COLO829 (cell line): ENCODE data around the gene C19orf47.

Source experiments
- DNase-seq: peaks from one replicate; pipeline ENCODE4 v3.0.0; 2012; ENCODE audit warnings: low spot score

Gene C19orf47

GRCh38 chr19:40281381-40282208 is 66.6 kb downstream of the C19orf47 start:
- no peak for DNase-seq

GRCh38 chr19:40280608-40281221 is 67.5 kb downstream of the C19orf47 start:
- DNase-seq, result no peak

- DNase-seq, result no peak
Observed at GRCh38 chr19:40279761-40280607, 68.2 kb downstream of the C19orf47 start.

DNA sequence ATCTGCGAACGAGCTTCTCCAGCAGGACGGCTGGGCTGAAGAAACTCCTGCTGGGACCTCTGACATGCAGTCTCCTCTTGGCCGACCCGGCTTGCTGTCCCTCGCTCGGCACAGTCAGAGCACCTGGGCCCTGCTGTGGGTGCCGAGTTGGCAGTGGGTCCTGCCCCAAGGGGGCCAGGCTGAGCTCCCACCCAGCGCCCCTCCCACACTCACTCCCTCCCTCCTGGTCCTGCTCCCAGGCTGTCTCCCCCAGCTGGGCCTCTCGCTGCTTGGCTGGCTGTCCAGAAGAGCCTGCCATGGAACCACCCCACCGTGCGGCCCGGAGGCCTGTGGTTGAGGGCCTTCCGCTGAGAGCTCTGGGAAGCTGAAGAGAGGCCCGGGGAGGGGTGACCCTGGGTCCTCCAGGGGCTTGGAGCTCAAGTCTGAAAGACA is 69.1 kb downstream of the C19orf47 start:
- no peak for DNase-seq

DNA sequence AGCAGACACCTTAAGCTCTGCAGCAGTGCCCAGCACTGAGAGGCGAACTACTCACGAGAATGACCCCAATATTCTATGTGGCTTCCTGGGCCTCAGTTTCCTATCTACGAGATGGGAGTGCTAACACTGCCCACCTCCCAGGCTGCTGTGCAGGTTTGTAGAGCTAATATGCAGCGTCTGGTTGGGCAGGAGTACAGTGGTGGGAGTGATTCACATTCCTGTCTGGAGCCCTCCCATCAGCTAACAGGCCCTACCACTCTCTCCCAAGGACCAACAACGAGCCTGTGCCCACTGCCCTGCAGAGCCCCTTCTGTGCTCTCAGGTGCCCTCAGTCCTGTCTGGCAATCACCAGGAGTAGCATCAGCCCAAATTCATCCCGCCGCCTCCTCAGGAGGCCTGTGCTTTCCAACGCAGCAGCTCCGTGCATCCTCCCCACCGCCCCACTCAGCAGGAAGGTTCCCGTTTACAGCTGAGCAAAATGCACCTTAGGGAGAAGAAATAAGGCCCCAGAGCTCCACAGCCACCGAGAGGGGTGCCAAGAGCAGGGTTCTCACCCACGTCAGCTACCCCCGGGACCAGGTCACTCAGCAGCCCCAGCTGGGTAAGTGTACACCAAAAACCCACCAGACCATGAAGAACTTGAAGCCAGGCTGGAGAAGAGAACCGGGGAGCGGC is 69.7 kb downstream of the C19orf47 start:
- no peak for DNase-seq

- no peak for DNase-seq
Observed at GRCh38 chr19:40277356-40278059, 70.7 kb downstream of the C19orf47 start.

GRCh38 chr19:40274585-40275544 is 73.3 kb downstream of the C19orf47 start:
- DNase-seq, result no peak

- no peak for DNase-seq
Observed at GRCh38 chr19:40273469-40274360, 74.5 kb downstream of the C19orf47 start.

GRCh38 chr19:40272261-40272660 is 75.9 kb downstream of the C19orf47 start:
- DNase-seq, result no peak

DNA sequence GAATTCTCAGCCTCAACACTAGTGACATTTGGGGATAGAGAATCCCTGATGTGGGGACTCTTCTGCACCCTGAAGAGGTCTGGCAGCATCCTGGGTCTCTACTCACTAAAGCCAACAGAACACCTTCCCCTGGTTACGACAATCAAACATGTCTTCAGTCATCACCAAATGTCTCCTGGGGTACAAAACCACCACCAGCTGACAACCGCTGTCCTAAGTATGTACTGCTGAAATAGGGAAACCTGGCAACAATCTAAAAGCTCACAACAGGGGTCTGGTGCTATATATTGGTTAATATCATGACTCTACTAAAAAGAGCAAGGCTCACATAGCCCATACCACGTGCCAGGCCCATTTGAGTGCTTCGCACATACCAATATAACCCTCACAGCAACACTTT is 76.5 kb downstream of the C19orf47 start:
- no peak for DNase-seq

DNA sequence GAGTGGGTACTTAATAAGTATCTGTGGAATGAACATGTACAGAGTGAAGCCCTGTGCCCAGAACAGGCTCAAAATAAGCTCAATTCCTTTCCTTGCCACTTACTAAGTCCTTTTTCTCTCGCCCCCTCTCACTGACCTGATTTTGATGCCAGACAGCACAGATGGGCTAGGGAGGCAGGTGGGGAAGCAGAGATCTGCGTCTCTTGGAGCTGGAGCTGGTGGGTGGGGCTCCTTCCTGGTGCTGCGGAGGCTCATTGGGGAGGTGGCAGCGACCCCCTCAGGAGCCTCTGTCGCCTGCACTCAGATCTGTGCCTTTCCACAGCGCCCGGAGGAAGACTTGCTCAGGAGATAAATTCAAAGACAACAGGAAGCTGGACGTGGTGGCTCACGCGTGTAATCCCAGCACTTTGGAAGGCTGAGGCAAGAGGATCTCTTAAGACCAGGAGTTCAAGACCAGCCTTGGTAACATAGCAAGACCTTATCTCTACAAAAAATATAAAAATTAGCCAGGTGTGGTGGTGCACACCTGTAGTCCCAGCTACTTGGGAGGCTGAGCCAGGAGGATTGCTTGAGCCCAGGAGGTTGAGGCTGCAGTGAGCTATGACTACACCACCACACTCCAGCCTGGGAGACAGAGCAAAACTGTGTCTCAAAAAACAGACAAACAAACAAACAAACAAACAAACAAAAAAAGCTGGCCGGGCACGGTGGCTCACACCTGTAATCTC is 77.7 kb downstream of the C19orf47 start:
- DNase-seq, result no peak
